Heart left ventricle (tissue), 16 donors: ENCODE results near the gene PRKACA. TPM values are rescaled to one million over a fixed set of nuclear protein-coding genes. Genes with fewer than 3 reads are reported as not detected.

ENCODE experiments used
- ATAC-seq, 4 donors: fragments of 200-7000 bp; cut with Tn5 transposase; one replicate each; pipeline ENCODE4 v1.9.1; 2020 to 2022; ENCODE audit warnings: moderate library complexity in 4 of 4, mild to moderate bottlenecking in 3 of 4, moderate number of reproducible peaks in 1 of 4
- DNase-seq, 5 donors: peaks; one replicate each; pipeline ENCODE4 v3.0.0-alpha.2; 2020
- H3K27ac ChIP-seq, 12 donors: fragments of 200-600 bp; sonication (generic) in 4 of 12; one replicate each; pipeline versions ENCODE4 v1.5.0 to v1.8.0; 2016 to 2022; ENCODE audit warnings: mild to moderate bottlenecking in 2 of 12
- H3K27me3 ChIP-seq, 9 donors: fragments of 200-600 bp; sonication (generic) in 2 of 9; one replicate each; pipeline versions ENCODE4 v1.5.1 to v1.8.0; 2016 to 2022; ENCODE audit warnings: mild to moderate bottlenecking in 3 of 9
- H3K36me3 ChIP-seq, 9 donors: fragments of 200-600 bp; sonication (generic) in 2 of 9; one replicate each; pipeline versions ENCODE4 v1.5.0 to v1.8.0; 2018 to 2022; ENCODE audit warnings: mild to moderate bottlenecking in 2 of 9
- H3K4me1 ChIP-seq, 12 donors: fragments of 200-600 bp; sonication (generic) in 4 of 12; one replicate each; pipeline versions ENCODE4 v1.5.0 to v1.8.0; 2016 to 2022; ENCODE audit warnings: mild to moderate bottlenecking in 3 of 12
- H3K4me3 ChIP-seq, 12 donors: fragments of 200-600 bp; sonication (generic) in 4 of 12; one replicate each; pipeline versions ENCODE4 v1.5.0 to v1.8.0; 2017 to 2022; ENCODE audit warnings: mild to moderate bottlenecking in 9 of 12, moderate library complexity in 4 of 12
- H3K9me3 ChIP-seq, 12 donors: fragments of 200-600 bp; sonication (generic) in 4 of 12; one replicate each; pipeline versions ENCODE4 v1.5.0 to v1.8.0; 2016 to 2022; ENCODE audit warnings: mild to moderate bottlenecking in 1 of 12
- CTCF ChIP-seq, 12 donors: fragments of 200-600 bp; sonication (generic) in 4 of 12; IDR thresholded peaks; one replicate each; pipeline versions ENCODE4 v1.5.0 to v1.8.0; 2018 to 2022; ENCODE audit warnings: antibody characterized with exemption in 12 of 12, mild to moderate bottlenecking in 5 of 12
- POLR2A ChIP-seq, 2 donors: fragments of 450-650 bp; IDR thresholded peaks; one replicate each; pipeline ENCODE4 v1.6.1; 2017; ENCODE audit warnings: antibody characterized with exemption in 2 of 2, mild to moderate bottlenecking in 2 of 2, moderate library complexity in 2 of 2
- WGBS, 4 donors: extraction: QIAGEN DNeasy Blood & Tissue Kit in 2 of 4; methylation state at CpG; one replicate each; pipeline versions ENCODE4 v1.1.5 to v1.1.7; 2013 to 2018; 5-methylcytosine and 5-hydroxymethylcytosine counted together
- intact Hi-C, 10 donors: fragments of 100-400 bp; cut with DNase I; formaldehyde crosslinking; loops; one replicate each; pipeline versions ENCODE4 v1.11.1 to v1.14.2; 2022
- long read RNA-seq, 3 donors: library from polyadenylated mRNA; unstranded; transcript quantifications; one replicate each; pipeline ENCODE4 v2.0.0, GENCODE V29; 2020 to 2021
- polyA plus RNA-seq, 2 donors: library from polyadenylated mRNA; stranded (reverse); fragments of 200-250 nt; gene quantifications; one replicate each; pipeline ENCODE4 v1.2.3, GENCODE V29; 2013
- total RNA-seq, 9 donors: library from RNA; depleted of rRNA in 2 of 9; stranded (reverse); fragments of >200 nt in 2 of 9; fragmentation: NEBNext Ultra II Directional in 3 of 9; extraction: Animal tissue kit (Norgen Biotek cat#: 25700) in 3 of 9; gene quantifications; one replicate each; pipeline versions ENCODE4 v1.1.0 to v1.2.4, GENCODE V29; 2016 to 2023
- donor health status: ischemic (EF 13 %, LVEDD 7.1; RV severe dilation, severe dysfunction).
- donor health status: healthy with polysubstance abuse.
- donor health status: DM: no; HTN: yes; CAD: no.
- donor health status: DM: no; HTN: no; CAD: no.
- donor health status: ischemic (EF 25% LVEDD 6.9; RV normal size, moderate dysfunction).
- donor health status: ischemic (EF 25% LVEDD 5.7; RV mildly dilated, moderate dysfunction).
- donor health status: healthy.
- donor health status: DM: yes; HTN: yes; CAD: no.
- donor health status: ischemic (EF 35%, LVEDD 5.7; RV mildly dilated, moderate dysfunction).
- donor health status: nonischemic (EF 11% LVEDD 7.7; RV severe dilation, severe dysfunction).
- donor health status: DM: yes; HTN: yes; CAD: no.
- donor health status: PGD.
- donor health status: ischemic (EF 29% LVEDD 5.4; RV normal size, mild dysfunction).
- donor health status: nonischemic (EF 23%, LVEDD 6.1; RV moderate dilation, normal function).

PRKACA gene
- total RNA-seq (100 to 1,000 TPM; 216 to 554 (median 459) TPM), polyA plus RNA-seq (100 to 1,000 TPM; 234 to 327 TPM)
- long read RNA-seq, donor 1, partial matches to known transcripts, result 10 of 187 reads
- long read RNA-seq, donor 1, other reads (novel, unspliced or antisense), result 175 of 187 reads
- long read RNA-seq, donor 2, partial matches to known transcripts, result 1 of 64 reads
- long read RNA-seq, donor 2, other reads (novel, unspliced or antisense), result 63 of 64 reads
- long read RNA-seq, donor 3, partial matches to known transcripts, result 8 of 266 reads
- long read RNA-seq, donor 3, other reads (novel, unspliced or antisense), result 255 of 266 reads

GRCh38 chr19:14117668-14118164, at the start of gene PRKACA:
Gene PRKACA (minus strand): TSS chr19:14117762. CDS start chr19:14117547, 215 bp downstream.
- H3K9me3 ChIP-seq, result no peaks in the 10 kb centered on the region
- WGBS, 4 donors, result 0% methylated on average over 31 to 67 of the region's 67 CpGs
- peaks cover 27 to 67% (median 58%) of the 10 kb centered on the region in 12 donors for H3K4me1 ChIP-seq
- peak within 1 kb of the TSS; percentile 52 to 98 (median 92) for H3K4me3 ChIP-seq
- intact Hi-C loops, result loop anchor here in 5 of 10 donors (1.0 to 5.0 kb wide), 3 partner anchors 19 to 45 kb away; partner anchors contain the start of genes MISP3 (in 2 of the 5) and ASF1B (in 1 of the 5)
- DNase-seq, result peak; percentile 99 to 100 (median 100)
- ATAC-seq, result peak; percentile 87 to 94 (median 92)
- peak within 1 kb of the TSS; percentile 93 to 100 (median 99) for H3K27ac ChIP-seq
- peak in 1 of 2 donors; percentile 72 for TF ChIP-seq POLR2A (IDR thresholded peaks at IDR 0.05)
- no peak for TF ChIP-seq CTCF (IDR thresholded peaks at IDR 0.05)
- no peaks in the 10 kb centered on the region for H3K36me3 ChIP-seq
- no peaks in the 10 kb centered on the region for H3K27me3 ChIP-seq

- H3K4me3 ChIP-seq, result peak overlapping the region in 8 of 12 donors; percentile 4 to 34 (median 14)
Measured at GRCh38 chr19:14166999-14167575, 49.5 kb upstream of the PRKACA start.

DNA sequence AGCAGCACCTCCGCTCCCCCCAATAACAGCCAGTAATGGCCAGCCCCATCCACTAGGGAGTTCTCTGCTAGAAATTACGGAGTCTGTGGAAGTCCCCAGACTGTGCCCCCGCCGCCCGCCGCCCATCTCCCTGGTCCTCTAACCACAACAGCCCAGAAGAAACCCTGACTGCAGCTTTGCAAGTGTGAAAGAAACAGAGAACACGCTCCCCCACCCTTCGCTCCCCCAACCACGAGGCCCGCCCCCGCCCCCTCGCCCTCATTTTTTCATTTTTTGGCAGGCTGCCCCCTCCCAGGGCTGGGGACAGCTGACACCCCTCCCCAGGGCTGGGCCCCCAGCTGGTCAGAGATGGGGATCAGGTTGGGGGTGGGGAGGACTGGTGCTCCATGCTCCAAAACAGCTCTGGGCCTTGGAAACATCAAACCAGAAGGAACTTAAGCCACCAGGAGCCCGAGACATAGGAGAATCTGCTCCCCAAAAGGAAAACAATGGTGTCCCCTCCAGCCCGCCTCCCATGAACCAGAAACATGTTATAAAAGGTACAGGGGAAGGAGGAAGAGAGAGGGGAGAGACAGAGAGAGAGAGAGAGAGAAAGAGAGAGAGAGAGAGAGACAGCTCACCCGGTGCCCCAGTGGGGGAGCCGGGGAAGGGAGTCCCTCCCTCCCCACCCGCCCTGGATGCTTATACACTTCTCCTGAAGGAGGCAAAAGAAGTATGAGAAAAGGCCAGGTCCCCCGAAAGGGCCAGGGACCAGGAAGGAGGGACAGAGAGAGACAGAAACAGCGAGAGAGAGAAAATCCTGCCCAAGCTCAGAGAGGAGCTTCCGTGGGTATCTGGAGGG, 48.6 kb upstream of the PRKACA start:
- Histone ChIP-seq H3K27ac (peak overlapping the region in 1 of 12 donors; percentile 66), H3K4me1 (peaks cover 0 to 23% (median 13%) of the 10 kb centered on the region in 12 donors), H3K27me3 (no peaks in the 10 kb centered on the region), H3K9me3 (no peaks in the 10 kb centered on the region), H3K36me3 (peaks cover 0 to 27% (median 14%) of the 10 kb centered on the region in 9 donors), H3K4me3 (peak overlapping the region in 1 of 12 donors; percentile 26)
- WGBS, 4 donors, result 68 to 77% (median 75%) methylated on average over 20 of the region's 20 CpGs
- ATAC-seq (no peak), DNase-seq (no peak)
- intact Hi-C loops, result no loop called here
- TF ChIP-seq CTCF (IDR thresholded peaks at IDR 0.05) (no peak), POLR2A (IDR thresholded peaks at IDR 0.05) (no peak)

More at GRCh38 chr19:14166999-14167575, 49.5 kb upstream of the PRKACA start:
- WGBS, 4 donors, result 52 to 66% (median 58%) methylated on average over 12 of the region's 12 CpGs
- DNase-seq (no peak), ATAC-seq (peak in 1 of 4 donors; percentile 20)
- Histone ChIP-seq H3K9me3 (no peaks in the 10 kb centered on the region), H3K4me1 (peaks cover 0 to 23% (median 13%) of the 10 kb centered on the region in 12 donors), H3K27ac (peak overlapping the region in 8 of 12 donors; percentile 16 to 66 (median 54)), H3K27me3 (no peaks in the 10 kb centered on the region), H3K36me3 (peaks cover 0 to 35% (median 23%) of the 10 kb centered on the region in 9 donors)
- no peak for TF ChIP-seq CTCF (IDR thresholded peaks at IDR 0.05)
- TF ChIP-seq POLR2A (IDR thresholded peaks at IDR 0.05), result no peak
- intact Hi-C loops, result no loop called here
